ENCODE measurements around the gene SSBP4.

The SSBP4 gene

DNA sequence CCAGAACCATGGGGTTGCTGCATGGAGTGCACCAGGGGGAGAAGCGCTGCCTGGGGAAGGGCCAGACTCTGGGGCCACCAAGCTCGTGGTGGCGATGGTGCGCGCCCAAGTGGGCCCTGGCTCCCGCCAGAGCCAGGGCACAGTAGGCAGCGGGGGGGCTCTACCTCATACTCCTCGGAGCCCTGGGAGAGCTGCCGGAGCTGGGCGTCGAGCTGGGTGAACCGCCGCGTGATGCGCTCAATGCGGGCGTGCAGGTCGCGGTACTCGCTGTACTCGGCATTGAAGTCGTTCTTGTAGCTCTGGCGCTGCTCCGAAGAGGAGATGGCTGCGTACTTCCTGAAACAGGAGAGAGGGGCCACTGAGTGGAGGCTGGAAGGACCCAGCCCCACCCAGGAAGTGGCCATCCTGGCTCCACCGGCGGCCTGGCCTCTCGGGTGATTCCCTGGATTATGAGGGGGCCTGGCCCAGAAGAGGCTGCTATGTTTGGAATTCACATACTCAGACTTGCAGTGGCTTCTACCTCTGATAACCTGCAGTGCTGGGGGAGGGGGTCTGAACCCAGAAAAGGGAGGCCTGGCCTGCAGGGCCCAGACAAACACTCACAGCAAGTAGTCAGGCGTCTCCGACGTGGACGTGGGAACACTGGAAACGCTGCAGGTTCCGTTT, 27.1 kb downstream of the SSBP4 start:
- no peak for DNase-seq

DNA sequence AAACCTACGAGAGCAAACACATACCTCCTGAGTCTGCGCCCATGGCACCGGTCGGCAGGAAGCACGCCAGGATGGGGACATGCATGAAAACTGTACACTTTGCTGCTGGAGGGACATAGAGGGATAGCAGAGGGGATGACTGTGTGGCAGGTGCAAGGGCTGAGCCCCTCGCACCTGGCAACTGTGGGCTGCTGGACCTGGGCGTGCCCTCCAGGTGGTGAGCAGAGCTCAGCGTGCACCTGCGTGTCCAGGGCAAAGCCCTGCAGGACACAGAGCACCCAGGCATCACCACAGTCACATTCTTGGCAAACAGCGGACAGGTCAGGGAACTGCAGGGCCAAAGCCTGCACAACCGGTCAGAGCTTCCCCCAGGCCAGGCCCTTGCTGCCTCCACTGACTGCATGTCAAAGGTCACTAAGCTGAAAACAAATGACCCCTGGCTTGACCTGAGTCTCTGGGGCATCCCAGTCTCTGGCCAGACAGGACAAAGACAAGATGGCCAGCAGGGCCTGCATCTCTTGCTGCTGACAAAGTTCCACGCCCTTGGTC, 27.7 kb downstream of the SSBP4 start:
- no peak for DNase-seq

DNA sequence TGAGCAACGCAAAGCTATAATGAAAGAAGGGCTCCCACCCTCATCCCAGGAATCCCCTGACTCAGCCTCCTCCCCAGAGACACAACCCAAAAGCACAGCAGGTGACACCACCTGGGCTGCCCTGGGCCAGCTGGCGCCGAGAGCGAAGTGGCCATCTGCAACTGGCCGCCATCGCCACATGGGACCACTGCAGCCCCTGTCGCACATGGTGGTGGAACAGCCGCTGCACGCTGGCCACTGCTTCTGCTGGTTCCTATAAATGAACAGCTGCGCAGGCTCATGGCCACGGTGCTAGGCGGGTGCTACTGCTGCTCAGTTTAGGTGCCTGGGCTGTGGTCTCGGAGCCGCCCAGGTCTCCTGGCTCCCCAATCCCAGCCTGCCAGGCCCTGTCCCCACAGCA, 30.4 kb downstream of the SSBP4 start:
- no peak for DNase-seq

DNA sequence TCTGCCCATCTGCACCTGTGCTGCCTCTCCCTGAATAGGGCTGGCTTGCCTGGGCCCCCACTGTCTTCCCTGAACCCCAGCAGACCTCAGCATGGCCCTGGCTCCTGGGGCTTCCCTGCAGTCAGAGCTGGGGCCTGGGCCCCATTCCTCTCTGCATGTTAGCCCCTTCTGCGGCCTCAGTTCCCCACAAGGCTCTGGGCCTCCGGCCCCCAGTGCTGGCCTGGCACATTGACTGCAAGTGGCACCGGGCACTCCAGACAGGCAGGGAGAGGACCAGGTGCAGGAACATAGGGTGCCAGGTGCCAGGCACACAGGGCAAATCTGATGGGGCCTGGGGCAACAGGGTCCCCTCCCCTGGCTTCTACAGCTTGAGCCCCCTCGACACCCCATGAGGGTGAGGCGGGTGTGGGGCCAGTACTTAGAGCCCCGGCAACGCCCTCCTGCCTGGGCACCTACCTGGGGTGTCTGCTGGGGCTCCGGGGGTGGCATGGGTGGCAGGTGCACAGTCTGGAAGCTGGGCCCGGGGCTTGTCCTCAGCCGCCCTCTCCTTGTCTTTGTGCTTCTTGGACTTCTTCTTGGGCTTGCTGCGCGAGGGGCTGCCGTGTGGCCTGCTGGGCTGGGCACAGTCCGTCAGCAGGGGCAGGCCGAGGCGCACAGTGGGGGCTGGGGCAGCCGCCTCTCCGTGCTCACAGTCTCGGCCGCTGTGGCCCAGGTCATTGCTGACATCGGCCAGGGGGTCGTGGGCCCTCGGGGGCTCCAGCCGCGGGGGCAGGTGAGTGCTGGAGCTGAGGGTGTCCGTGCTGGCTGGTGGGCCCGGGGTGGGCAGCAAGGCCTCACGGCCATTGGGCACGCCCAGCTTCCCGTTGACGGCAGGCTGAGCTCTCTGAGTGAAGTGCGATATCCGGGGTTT, 31.1 kb downstream of the SSBP4 start:
- no peak for DNase-seq

DNA sequence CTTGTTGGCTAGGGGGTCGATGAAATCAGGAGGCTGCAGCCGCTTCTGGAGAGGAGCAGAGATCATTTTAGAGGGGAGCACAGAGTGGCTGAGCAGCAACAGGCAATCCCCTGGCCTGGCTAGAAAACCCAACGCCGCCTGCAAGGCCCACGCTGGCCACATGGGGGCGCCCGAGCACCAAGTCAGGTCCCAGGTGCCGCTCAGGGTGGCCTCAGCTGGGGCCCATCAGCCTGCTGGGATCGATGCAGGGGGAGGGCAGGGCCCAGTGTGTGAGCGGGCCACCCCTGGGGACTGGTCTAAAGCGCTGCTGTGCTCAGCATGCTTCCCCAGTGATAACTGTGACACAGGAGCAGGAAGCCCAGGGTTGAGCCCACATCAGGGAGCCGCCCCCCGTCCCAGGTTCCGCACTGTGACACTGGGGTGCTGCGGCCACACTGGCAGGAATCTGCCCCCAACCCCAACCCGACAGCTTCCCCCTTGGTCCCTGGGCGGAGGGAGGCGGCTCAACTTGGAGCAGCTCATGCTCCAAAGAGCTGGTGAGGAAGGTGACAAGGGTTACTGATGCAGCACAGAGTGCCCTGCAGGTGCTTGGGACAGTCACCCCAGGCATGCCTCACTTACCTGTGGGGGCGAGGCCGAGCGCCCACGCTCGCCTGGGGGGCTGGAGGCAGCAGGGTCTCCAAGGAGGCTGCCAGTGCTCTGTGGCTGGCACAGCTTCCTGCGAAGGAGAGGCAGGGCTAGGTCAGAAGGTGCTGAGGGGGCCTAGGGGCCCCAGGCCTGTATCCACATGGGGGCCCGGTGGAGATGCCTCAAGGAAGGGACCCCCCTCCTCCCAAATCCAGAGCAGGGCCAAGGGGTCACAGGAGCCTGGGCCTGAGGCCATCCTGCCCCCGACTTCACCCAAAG, 32.0 kb downstream of the SSBP4 start:
- no peak for DNase-seq

DNA sequence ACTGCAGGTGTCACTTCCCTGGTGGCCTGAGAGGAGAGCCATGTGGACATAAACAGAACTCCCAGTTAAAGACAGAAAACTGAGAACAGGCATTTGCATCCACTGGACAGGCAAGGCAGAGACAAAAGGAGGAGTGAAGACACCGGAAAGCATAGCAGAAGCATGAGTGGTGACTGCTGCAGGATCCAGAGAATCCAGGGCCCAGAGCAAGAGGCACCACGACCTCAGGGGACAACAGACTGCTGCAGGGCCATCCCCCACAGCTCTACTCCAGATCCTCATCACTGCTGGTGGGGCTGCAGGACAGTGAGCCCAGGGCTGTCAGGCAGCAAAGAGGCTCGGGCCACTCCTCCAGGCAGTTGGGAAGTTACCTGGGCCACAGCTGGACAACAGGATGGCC, 33.2 kb downstream of the SSBP4 start:
- no peak for DNase-seq

DNA sequence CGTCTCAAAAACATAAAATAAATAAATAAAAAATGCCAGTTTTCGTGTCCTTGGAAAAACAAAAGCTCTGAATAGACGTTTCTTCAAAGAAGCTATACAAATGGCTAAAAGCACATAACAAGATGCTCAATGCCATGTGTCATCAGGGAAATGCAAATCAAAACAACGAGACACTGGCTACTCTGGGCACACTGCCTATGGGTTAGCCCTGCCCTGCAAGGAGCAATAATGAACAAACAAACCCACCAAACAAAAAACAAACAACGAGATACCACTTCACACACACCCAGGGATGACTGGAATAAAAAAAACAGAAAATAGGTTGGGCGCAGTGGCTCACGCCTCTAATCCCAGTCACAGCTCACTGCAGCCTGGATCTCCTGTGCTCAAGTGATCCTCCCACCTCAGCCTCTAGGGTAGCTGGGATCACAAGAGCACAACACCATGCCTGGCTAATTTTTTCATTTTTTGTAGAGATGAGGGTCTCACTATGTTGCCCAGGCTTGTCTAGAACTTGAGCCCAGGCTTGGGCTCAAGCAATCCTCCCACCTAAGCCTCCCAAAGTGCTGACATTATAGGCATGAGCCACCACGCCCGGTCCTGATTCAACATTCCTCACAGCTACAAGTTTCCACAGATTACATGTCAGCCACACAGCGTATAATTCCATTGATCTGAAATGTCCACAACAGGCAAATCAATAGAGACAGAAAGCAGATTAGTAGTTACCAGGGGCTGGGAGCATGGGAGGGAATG, 34.2 kb downstream of the SSBP4 start:
- DNase-seq: no peak

DNA sequence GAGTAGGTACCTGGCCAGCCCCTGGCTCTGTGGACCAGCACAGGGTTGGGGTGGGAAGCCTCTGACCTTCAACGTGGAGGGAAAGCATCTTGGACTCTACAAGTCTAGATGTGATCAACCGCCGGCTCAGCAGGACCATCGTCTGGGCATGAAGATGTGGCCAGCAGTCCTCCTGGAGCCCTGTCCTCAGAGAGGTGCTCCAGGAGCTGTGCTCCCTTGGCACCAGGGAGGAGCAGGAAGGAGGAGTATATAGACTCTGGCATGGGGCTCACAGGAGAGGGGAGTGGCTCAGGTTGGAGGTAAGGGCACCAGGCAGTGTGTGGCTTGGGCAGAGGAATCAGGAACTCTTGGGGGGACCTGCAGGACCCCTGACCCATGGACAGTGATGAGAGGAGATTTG, 37.1 kb downstream of the SSBP4 start:
- no peak for DNase-seq

DNA sequence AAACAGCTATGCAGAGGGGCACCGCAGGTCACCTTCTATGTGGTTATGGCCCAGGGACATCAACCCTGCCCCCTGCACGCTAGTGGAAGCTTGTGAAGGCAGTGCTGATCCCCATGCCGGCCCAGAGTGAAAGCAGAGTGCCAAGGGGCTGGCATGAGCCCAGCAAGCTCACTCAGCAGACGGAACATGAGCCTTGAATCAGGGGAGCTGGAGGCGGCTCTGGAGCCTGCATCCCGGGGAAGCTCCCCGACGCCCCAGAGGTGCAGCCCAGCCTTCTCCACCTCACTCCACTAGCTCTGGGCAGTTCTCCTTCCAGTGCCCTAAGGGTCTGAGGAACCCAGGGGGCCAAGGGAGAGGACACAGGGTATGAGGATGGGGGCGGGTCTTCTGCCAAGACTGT, 37.8 kb downstream of the SSBP4 start:
- no peak for DNase-seq

DNA sequence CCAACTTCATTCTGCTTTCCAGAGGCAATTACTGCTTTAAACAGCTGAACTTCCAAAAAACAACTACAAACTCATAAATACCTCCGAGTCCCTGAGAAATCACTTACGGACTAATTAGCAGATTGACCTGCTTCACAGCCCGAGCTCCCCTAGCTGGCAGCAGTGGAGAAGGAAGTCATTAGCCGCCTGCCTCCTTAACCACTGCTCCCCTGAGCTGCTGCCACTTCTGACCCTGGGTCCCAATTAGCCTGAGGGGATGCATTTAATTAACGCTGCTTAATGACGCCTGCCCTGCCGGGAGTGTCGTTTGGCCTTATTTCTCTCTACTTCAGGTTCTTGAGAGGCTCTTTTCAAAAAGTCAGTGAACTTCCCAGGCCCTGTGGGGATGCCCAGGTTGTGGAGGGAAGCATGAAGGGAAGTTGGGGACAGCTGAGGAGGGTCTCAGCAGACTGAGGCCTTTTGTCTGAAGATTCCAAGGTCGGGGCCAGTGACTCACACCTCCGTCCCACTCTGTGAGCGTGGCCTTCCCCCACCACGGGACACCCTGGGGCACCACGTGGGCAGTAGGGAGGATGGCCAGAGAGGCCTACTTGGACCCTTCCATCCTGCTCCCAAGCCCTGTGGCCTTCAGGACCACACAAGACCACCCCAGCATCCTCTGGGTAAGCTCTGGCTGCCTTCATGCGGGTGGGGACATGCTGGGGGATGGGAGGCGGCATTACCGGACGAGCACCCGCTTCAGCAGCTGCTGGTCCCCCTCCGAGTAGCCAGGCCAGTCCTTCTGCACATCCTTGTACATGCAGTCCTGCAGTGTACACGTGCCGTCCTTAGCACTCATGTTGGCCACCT, 38.5 kb downstream of the SSBP4 start:
- no peak for DNase-seq

DNA sequence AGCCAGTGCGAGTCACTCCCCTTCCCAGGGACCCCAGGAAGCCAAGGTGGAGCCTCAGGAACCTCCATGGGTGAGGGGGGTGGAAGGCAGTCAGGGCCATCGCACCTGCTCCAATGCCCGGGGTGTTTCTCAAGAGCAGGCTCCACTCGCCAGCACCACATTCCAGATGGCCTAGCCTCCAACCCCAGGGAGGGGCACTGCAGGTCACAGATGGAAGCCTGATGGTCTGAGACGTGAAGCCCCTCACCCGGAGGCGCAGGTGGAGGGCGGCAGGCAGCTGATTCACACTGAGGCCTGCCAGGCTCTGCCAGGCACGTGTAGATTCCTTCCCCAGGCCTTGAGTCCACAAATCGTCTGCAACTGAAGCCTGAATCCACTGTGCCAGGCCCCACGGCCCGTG, 41.7 kb downstream of the SSBP4 start:
- DNase-seq: no peak

DNA sequence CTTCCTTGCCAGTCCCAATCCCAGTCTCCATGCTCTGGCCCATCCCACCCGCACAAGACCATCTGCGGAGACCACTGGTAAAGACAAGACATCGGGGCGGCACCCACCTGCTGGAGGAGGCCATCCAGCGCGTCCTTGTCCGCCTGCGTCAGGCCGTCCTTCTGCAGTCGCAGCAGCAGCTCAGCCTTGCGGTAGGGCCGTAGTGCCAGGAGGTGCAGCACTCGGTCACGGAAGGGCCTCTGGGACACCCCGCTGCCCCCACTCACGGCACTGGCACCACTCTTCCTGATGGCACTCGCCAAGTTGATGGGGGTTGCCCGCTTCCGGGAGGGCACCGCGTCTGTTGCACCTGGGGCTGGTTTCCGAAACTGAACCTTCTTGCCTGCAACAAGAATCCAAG, 42.3 kb downstream of the SSBP4 start:
- DNase-seq: no peak

DNA sequence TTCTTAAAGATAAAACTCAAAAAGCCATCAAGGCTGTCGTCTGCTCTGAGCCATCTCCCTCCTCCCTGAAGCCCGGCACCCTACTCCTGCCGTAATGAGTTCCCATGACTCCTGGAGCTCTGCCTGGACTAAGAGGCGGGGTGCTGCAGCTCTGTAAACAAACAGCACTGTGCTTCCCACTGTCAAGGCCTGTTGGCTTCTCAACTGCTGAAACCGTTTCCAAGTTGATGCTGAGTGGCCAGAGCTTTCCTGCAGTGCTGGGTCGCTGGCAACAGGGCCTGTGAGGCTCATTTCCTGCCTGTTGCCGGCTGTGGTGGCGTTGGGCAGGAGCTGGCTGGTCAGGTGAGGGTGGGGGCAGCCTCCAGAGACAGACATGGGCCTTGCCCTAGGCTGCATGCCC, 45.4 kb downstream of the SSBP4 start:
- no peak for DNase-seq

DNA sequence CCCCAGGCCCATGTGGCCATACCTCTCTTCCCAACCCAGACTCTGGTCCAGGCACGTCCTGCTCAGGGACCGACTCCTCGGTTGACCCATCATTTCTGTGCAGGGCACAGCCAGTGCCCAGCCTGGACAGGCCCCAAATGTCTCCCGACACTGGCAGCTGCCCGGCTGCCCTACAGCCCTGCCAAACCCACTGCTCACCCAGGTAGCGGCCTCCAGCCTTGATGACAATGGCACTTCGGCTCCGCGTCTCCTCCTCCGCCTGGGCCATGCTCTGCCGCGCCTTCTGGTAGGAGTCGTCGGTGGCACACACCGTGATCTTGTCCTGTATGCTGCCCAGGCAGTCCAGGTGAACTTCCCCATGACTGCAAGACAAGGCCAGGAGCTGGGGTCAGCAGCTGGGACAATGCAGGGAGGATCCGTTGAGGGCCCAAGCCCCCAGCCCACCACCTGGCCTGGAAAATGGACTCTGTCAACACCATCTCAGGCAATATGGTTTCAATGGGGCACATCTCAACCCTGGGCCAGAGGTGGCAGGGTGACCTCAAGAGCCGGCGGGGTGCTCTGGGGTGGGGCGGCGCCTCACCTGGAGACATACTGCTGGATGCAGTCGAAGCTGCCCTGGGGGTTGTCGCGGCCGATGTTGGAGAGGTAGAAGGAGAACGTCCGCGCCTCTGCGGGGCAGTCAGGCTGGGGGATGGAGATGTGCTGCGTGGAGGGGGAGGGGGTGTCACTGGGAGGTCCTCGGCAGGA, 46.2 kb downstream of the SSBP4 start:
- DNase-seq: no peak

DNA sequence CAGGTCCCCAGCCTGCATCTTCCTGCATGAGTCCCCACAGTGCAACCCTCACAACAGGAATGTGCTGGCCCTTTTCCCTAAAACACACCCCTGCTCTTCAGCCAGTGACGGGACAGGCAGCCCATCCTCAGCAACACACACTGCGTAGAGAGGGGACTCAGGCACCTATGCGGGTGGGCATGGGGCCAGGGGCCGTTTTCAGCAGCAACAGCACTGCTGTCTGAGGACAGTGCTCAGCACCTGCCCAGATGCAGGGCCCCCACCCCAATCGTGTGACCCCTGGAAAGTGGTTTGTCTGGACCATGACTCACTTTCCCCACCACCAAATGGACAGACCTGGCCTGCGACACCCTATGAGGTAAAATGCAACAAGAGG, 46.8 kb downstream of the SSBP4 start:
- DNase-seq: no peak

DNA sequence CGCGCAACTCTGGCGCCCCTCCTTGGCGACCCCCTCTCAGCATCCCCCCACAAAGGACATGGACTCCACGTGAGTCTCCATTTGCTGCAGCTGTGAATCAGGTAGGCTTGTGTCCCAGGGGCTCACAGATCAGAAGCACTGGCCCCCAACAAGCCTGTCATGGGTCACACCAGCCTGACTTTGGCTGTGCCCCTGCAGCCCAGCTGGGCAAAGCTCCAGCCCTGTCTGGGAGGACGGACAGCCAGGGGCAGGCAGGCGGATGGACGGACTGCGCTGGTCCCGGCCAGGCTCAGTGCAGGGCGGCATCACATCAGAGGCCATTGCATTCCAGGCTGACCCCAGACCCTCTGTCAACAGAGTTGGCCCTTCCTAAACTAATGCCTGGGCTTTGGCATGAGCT, 47.2 kb downstream of the SSBP4 start:
- no peak for DNase-seq

DNA sequence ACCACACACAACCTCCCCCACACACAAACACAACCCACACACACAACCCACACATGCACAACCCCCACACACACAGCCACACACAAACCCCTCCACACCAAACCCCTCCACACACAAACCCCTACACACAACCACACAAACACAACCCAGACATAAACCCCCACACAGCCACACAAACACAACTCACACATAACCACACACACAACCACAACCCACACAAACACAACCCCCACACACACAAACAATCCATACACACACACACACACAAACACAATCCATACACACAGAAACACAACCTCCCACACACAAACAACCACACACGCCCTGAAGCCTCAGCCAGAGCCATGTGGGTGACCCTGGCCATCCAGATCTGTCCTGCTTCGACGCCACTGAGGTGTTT, 48.8 kb downstream of the SSBP4 start:
- DNase-seq: no peak

DNA sequence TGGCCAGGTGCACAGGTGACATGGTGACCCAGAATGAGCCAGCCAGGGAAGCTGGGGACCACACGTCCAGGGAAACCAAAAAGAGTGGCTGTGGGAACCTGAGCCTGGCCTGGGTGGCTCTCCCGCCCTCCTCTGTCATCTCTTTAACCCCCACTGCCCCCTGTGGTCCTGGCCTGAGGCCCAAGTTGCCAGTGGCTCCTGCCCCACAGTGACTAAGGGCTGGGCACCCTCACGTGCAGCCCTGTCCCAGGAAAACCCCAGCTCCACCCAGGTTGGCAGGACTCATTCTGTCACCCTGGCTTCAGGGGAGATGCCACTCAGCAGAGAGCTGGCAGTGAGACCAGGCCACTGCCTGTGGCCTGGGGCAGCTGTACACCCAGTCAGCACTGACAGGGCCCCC, 49.3 kb downstream of the SSBP4 start:
- DNase-seq: no peak

DNA sequence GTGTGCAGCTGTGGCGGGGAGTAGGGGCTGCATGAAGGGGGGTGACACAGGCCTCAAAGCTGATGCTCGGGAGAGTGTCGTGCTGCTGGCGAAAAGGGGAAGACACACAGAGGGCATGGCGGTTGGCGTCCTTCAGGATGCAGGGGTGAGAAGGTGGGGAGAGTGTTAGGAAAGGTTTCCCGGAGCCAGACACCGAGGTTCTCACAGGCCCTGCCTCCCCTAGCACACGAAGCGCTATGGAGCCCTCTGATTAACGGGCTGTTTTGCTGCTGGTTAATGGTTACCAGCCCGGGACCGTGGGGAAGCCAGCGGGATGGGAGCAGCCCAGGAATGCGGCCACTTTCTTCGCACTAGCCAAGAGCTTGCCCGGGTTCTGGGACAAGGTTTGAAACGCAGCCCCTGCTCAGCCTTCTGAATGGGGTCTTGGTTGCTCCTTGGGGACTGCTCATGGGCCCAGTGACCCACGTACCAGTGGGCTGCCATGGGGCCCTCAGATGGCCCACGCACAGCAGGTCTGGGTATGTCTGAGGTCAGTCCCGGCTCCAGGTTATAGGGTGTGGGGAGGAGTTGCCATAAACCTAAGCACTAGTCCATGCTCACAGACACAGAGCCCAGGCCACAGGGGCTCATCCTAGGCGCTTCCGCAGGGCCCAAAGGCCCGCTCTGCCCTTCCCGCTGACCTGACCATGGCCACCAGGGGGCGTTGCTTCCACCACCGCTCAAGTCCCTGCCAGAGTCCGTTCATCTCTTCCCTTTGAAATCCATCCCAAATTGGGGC, 50.1 kb downstream of the SSBP4 start:
- DNase-seq: no peak

DNA sequence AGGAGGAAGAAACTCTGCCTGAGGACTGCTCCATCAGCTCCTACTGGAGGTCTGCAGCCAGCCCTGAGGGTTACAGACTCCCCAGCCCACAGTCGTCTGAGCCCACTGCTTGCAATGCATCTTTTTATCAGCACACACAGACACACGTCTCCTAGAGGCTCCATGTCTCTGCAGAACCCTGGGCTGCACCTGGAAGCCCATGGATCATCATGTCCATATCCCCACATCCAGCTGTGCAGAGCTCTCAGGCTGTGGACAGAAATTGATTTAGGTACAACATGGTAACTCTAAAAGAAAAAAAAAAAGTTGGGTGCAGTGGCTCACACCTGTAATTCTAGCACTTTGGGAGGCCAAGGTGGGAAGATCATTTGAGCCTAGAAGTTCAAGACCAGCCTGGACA, 51.6 kb downstream of the SSBP4 start:
- no peak for DNase-seq
